SHP77 treated with DMSO at 0.1 percent for 48 hours (cell line): ENCODE results near the gene CKB.

Source experiments
- DNase-seq: peaks from one replicate; lab custom pipeline; 2025; lab: John Stamatoyannopoulos, UW

The CKB gene

GRCh38 chr14:103510724-103511693 lies 11.6 kb downstream of the CKB start:
- DNase-seq = no peak

DNA sequence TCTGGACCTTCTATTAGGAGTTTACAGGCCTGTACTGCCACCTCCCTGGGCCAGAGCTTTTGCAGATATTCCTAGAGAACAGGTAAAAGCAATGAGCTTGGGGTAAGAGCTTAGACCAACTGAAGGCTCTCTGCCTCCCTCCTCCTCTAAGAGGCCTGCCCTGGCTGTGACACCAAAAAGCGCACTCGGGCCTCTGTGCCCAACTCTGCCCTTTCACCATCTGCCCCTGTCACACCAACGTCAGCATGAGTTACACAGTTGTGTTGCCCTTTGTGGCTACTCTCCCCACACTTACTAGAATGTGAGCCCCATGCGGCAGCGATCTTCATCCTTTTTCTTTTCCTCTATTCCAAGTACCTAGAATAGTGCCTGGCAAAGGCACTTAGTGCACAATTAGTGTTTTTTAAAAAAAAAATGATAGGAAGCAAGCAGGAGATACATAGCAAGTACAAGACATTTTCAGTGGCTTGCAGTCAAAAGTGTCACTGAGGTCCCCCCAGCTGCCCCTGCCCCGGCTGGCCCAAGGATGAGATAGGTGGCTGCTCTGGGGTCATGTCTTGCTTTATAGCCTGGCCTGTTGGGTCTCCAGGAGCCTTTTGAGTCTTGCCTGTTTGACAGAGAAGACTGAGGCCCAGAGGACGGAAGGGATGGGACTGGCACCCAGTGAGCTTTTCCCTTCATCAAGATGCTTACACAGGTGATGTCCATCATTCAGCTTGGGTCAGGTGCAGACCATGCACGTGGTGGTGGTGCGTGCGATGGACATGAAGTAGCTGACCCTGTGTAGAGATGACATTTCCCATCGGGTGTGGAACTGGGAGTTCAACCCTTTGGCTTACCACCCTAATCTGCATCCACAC lies 12.5 kb downstream of the CKB start:
- no peak for DNase-seq

DNA sequence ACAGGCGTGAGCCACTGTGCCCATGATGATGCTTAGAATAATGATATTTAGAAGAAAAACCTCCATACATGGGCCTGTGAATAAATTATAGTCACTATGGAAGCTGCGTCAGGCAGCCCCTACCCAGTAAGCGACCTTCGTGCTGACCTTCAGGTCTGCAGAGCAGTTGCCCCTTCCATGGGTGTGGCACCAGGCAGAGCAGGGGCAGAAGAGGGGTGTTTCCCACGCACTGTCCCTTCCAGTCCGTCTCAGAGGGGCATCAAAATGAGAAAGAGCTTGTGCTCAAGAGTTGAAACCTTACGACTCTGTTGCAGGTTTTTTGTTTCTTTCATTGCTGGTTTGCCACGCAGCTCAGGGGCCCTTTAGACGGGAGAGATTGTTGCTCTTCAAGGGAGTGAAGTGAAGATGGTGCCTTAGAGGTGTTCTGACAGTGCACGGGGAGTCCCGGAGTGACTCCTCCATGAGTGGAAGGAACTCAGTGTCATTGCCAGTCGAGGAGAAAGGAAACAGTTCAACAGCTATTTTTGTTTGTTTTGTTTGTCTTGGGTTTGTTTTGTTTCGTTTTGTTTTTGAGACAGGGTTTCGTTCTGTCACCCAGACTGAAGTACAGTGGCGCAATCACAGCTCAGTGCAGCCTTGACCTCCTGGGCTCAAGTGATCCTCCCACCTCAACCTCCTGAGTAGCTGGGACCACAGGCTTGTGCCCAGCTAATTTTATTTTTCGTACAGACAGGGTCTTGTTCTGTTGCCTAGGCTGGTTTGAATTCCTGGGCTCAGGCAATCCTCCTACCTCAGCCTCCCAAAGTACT lies 13.9 kb downstream of the CKB start:
- no peak for DNase-seq

- DNase-seq = no peak
Observed at GRCh38 chr14:103507751-103508150, 14.9 kb downstream of the CKB start.

- no peak for DNase-seq
Observed at GRCh38 chr14:103504991-103505565, 17.6 kb downstream of the CKB start.

DNA sequence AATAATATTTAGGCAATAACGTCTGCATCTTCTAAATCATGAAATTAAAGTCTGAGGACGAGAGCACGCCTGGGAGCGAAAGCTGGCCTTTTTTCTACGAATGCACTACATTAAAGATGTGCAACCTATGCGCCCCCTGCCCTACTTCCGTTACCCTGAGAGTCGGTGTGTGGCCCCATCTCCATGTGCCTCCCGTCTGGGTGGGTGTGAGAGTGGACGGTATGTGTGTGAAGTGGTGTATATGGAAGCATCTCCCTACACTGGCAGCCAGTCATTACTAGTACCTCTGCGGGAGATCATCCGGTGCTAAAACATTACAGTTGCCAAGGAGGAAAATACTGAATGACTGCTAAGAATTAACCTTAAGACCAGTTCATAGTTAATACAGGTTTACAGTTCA lies 19.3 kb downstream of the CKB start:
- no peak for DNase-seq

GRCh38 chr14:103502877-103503276 lies 19.8 kb downstream of the CKB start:
- no peak for DNase-seq

DNA sequence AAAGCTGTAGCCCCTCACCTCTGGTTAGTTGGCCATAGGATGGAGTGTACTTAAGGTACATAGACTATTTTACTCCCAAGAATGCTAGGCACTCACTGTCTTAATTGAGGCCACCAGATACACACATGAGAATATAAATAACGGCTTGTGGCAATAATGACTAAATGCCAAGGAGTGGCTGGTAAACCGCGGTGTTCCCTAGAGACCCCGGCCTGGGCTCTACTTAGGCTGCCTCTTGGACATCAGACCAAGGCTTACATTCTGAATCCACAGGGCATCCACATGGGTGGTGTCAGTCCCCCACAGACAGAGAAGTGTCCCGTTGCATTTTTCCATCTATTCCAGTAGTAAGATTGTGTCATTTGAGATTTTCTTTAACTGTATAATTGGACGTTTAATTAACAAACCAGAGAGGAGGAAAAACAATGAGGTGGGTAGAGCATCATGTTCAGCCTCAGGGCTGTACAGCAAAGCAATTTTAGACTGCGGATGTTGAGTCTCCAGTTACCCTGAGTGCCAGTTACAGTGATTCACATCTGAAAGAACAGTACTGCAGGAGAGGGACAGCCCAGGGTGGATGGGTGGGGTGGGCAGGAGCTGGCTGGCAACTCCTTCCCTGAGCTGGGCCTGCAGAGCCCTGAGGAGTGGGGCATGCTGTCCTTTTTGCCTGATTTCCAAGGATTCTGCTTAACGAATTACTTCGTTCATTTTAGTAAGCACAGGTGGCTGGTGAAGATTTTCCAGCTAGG lies 20.5 kb downstream of the CKB start:
- DNase-seq = no peak

- no peak for DNase-seq
Observed at GRCh38 chr14:103501041-103501870, 21.4 kb downstream of the CKB start.

GRCh38 chr14:103500148-103500990 lies 22.3 kb downstream of the CKB start:
- DNase-seq = no peak

DNA sequence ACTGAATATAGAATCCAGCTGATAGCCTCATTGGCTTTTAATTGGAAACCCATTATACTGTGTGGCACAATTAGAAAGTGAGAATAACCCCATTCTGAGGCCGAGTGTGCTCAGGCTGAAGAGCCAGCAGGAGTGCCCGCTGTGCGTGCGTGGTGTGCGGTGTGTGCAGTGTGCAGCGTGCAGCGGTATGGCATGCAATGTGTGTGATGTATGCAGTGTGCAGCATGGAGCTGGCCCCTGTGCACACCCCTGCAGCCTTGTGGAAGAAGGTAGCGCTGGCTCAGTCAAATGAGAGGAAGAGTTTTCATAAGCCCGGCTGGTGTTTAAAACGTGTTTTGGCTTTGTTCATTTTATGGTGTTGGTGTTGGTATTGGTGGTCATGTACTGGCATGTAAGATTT lies 22.9 kb downstream of the CKB start:
- DNase-seq = no peak

DNA sequence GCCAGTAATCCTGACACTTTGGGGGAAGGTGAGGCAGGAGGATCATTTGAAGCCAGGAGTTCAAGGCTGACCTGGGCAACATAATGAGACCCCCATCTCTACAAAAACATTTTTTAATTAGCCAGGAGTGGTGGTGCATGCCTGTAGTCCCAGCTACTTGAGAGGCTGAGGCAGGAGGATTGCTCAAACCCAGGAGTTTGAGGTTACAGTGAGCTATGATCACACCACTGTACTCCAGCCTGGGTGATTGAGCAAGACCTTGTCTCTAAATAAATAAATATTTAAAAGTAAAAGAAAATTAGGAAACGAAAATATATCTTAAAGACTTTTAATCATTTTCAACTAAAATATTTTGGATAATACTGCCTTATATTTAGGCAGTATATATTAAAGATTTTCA lies 25.9 kb downstream of the CKB start:
- no peak for DNase-seq

DNA sequence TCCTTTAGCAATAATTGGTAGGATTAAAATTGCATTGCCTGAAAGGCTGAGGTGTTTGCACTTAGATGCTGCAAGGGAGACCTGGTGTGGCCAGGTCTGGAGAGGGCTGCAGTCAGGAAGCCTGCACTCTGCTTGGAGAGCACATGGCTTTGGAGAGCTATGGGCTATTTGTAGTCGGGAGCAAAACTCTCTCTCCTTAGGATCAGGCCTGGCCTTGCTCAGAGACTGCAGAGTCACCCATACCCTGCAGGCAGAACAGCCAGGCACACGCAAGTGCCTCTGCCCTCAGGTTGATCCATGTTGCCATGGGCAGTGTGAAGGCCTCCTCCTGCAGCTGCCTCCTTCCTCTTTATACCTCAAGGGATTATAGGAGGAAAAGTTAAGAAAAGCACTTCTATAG lies 26.8 kb downstream of the CKB start:
- DNase-seq = no peak

- no peak for DNase-seq
Observed at GRCh38 chr14:103492156-103492925, 30.3 kb downstream of the CKB start.

DNA sequence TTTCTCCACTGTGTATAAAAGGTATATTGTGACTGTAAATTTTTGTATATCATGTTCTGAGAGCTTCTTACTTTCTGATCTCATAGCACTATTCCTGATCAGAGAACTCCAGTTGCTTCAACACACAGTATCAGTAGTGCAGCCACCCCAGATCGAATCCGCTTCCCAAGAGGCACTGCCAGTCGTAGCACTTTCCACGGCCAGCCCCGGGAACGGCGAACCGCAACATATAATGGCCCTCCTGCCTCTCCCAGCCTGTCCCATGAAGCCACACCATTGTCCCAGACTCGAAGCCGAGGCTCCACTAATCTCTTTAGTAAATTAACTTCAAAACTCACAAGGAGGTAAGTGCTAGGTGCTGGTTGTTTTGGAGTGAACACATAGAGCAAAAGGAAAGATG lies 30.9 kb downstream of the CKB start:
- no peak for DNase-seq

DNA sequence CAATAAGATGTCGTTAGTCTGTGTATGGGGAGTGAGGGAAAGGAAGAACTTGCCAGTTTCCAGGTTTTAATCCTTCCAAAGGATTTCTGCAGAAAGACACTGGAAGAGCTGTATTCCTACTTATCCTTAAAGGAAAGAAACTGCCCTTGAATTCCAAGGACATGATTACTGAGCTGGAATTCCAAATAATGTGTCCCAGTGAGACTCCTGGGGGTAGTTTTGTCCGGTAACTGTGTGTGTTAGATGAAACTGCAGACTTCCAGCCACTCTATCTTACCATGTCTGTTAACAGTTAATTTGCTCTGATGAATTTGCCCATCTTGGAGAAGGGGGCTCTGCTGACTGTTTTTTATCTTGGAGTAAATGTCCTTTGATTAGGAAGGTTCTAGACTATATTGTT lies 33.0 kb downstream of the CKB start:
- DNase-seq = no peak

- no peak for DNase-seq
Observed at GRCh38 chr14:103488960-103489359, 33.7 kb downstream of the CKB start.

GRCh38 chr14:103488071-103488470 lies 34.6 kb downstream of the CKB start:
- DNase-seq = no peak
